RPMI7951 (cell line): ENCODE data around the gene ZNF679. TPM values are rescaled to one million over a fixed set of nuclear protein-coding genes. Genes with fewer than 3 reads are reported as not detected.
"Not testable (repeated sequence)": the region's sequence is repeated elsewhere in the genome, so short reads cannot be mapped to it uniquely, and the experiment has no call there.

Experiments used
- DNase-seq: peaks from one replicate; pipeline ENCODE4 v3.0.0-alpha.2; 2012; ENCODE audit warnings: low read depth
- total RNA-seq: library from RNA; depleted of rRNA; stranded (reverse); fragments of >200 nt; shearing (Covaris generic); gene quantifications from 2 replicates; pipeline ENCODE4 v1.2.3, GENCODE V29; 2014; rRNA removed

The ZNF679 gene
- total RNA-seq, 1 experiment from 2014 or later, result not detected

DNA sequence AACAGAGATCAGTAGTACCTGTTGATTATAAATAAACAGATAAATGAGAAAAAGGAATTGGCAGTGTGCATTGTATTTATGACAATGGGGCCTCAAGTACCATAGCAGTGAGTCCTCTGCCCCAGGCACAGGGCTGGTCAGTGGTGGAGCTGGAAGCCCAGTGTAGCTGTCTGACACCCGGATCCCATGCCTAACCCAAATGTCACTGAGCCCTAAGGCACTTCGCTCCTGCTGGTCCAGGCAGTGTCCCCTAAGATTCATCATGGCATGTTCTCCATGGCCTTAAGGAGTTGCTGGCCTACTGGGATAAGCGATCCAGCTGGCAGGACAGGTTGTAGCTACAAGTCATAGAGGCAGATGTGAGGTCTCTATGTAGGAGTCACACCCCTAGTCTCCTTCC is 82.2 kb downstream of the ZNF679 start:
- DNase-seq, result no peak

DNA sequence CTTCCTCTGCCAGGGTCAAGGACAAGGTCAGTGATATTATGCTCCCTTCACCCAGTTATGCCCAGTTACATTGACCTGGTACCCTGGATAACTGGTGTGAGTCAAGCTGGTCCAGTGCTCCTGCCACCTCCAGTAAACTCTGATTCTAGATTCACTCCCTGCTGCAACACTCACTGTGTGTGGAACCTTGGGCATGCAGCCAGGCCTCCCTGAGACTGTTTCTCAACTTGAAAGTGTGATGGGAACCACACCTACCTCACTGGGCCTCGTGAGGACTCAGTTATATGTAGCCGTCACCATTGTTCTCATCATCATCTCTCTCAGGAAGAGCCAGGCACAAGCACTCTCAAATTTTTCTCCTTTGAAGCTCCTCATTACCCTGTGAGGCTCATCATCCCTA is 84.6 kb downstream of the ZNF679 start:
- no peak for DNase-seq

DNA sequence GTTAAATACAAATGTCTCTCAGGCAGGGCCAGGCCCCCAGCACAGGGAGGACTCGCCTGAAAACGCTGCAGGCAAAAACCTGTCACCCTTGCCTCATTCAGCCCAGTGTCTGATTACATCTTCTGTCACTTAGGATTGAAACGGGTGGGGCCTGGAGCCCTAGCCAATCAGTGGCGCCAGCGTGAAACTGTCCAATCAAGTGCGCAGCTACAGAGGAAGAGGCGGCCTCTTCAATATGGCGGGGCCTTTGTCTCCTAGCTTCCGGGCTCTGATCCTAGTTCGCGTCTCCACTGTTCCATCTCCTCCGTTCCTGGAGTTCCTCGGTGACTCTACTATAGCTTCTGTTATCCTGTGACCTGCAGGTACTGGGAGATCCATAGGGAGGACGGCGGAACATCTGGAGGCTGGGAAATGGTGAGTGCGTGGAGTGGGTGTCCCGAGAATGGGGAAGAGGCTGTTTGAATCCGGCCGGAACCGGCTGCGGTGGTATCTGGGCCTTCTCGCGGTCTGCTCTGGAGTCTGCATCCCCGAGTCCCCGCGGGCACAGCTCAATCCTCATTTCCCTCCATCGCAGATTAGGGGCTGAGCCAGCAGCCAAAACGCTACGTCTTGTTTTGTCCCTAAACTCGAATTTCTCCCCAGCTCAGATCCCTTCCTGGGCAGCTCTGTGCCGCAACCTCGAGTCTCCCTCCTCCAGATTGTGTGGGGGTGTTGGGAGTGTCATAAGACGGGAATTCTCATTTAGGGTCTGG is 85.6 kb downstream of the ZNF679 start, which contains the start of gene ZNF736:
ZNF736 (plus strand) TSS at position 222 of the 752 bp plus-strand sequence; CDS start at position 412, 190 bp downstream.
- peak; percentile 95 for DNase-seq

DNA sequence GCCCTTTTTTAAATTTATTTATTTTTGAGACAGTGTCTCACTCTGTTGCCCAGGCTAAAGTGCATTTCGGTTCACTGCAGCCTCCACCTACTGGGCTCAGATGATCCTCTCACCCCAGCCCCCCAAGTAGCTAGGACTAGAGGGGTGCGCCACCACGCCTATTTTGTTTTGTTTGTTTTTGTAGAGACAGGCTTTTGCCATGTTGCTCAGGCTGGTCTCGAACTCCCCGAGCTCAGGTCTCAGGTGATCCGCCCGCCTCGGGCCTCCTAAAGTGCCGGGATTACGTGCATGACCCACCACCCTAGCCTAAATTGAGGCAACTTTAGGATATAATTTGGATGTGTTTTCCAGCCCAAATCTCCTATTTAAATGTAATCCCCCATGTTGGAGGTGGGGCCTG is 86.3 kb downstream of the ZNF679 start:
- DNase-seq, result no peak

DNA sequence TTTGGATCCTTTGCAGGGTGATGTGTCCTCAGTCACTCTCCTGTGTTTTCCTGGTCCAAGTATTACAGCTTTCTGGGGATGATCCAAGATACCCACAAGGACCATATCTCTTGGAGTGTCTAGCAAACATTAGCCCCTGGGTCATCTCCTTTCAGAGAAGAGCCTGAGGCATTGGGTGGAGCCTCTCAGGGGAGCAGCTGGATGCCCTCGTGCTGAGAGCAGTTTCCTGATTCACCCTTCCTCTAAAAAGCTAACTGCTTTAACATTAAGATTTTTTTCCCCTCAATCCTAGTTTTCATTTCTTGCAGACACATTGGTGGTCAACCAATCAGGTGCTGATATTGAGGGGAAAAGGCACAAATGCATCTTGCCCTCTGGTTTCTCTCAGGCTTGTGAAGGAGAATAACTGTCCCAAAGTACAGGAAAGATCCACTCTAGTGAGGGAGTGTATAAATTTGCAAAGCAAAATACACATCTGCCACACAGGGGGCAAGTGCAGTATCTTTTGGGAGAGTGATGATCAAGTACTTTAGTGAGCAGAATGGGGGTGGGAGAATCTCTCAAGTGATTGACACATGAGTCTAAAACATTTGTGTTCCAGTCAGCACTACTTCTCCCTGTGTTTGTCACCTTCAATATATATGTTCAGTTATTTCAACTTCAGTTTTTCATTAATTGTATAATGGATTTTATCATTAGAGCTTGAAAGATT is 87.9 kb downstream of the ZNF679 start:
- not testable (repeated sequence) for DNase-seq

Other genes starting within 250 kb of the ZNF679 start
- gene ZNF722, start 229.6 kb upstream of the ZNF679 start, total RNA-seq, result not detected in 2 replicates
- gene ZNF727, start 183.0 kb upstream of the ZNF679 start, total RNA-seq, result not detected in 2 replicates
- not detected in 2 replicates for gene ZNF735, start 21.3 kb upstream of the ZNF679 start, total RNA-seq
- 8.2 and 8.7 TPM in 2 replicates for gene ZNF736, start 85.5 kb downstream of the ZNF679 start, total RNA-seq